H1 (cell line): ENCODE measurements around the gene TTC23. TPM values are rescaled to one million over a fixed set of nuclear protein-coding genes. Genes with fewer than 3 reads are reported as not detected.

Experiments
- CEBPB ChIP-seq: IDR thresholded peaks from 2 replicates; pipeline ENCODE4 v1.6.1; 2012; ENCODE audit warnings: low read depth, low read length
- CHD2 ChIP-seq: IDR thresholded peaks from 2 replicates; pipeline ENCODE4 v1.6.1; 2012; ENCODE audit warnings: low read length, improper control_type of control experiment
- CREB1 ChIP-seq: IDR thresholded peaks from 2 replicates; pipeline ENCODE4 v1.6.1; 2012; ENCODE audit warnings: inconsistent platforms
- POLR2A ChIP-seq, 2 experiments: IDR thresholded peaks; 1 replicate in 1 of 2; 2 replicates in 1 of 2; pipeline ENCODE4 v1.6.1; 2011; ENCODE audit warnings: low read depth in 2 of 2, low read length in 2 of 2, mild to moderate bottlenecking in 2 of 2; ENCODE audit errors: control extremely low read depth in 1 of 2
- POU5F1 ChIP-seq: IDR thresholded peaks from 2 replicates; pipeline ENCODE4 v1.6.1; 2011; ENCODE audit warnings: low read depth, mild to moderate bottlenecking, low read length, moderate library complexity
- RAD21 ChIP-seq, 2 experiments: IDR thresholded peaks in 1 of 2; conservative IDR thresholded peaks in 1 of 2; 2 replicates each; pipeline ENCODE4 v1.6.1; 2011; ENCODE audit warnings: low read depth in 2 of 2, low read length in 2 of 2, improper control_type of control experiment in 1 of 2, inconsistent platforms in 1 of 2, mild to moderate bottlenecking in 1 of 2, moderate library complexity in 1 of 2
- RBBP5 ChIP-seq: IDR thresholded peaks from 2 replicates; pipeline ENCODE4 v1.7.1; 2012; ENCODE audit warnings: low read depth, mild to moderate bottlenecking, inconsistent platforms, low read length, moderate library complexity, borderline replicate concordance
- RXRA ChIP-seq: IDR thresholded peaks from 2 replicates; pipeline ENCODE4 v1.6.1; 2011; ENCODE audit warnings: low read depth, mild to moderate bottlenecking, low read length, moderate library complexity; ENCODE audit not compliant: insufficient read depth
- SIRT6 ChIP-seq: IDR thresholded peaks from one replicate; pipeline ENCODE4 v1.7.1; 2012; ENCODE audit warnings: low read length, inconsistent platforms
- SP4 ChIP-seq: IDR thresholded peaks from 2 replicates; pipeline ENCODE4 v1.6.1; 2012; ENCODE audit warnings: low read length, inconsistent platforms
- SRF ChIP-seq: IDR thresholded peaks from 2 replicates; pipeline ENCODE4 v1.6.1; 2011; ENCODE audit warnings: mild to moderate bottlenecking, low read depth, low read length, moderate library complexity
- TBP ChIP-seq: IDR thresholded peaks from 2 replicates; pipeline ENCODE4 v1.6.1; 2011; ENCODE audit warnings: low read depth, low read length, improper control_type of control experiment
- TCF12 ChIP-seq: IDR thresholded peaks from 2 replicates; pipeline ENCODE4 v1.6.1; 2011; ENCODE audit warnings: low read depth, mild to moderate bottlenecking, low read length
- polyA plus RNA-seq, 7 experiments: library from polyadenylated mRNA; depleted of rRNA in 3 of 7; stranded (reverse) in 5 of 7; unstranded in 2 of 7; fragments of >200 nt in 5 of 7; fragments of 200-250 nt in 2 of 7; gene quantifications; 1 replicate in 5 of 7; 2 replicates in 1 of 7; 4 replicates in 1 of 7; pipeline versions ENCODE4 v1.2.1 to v1.2.3, GENCODE V29; 2011 to 2013; ENCODE audit warnings: missing spikeins in 2 of 7, mixed read lengths in 2 of 7
- total RNA-seq: library from RNA; stranded (reverse); fragmentation: NEBNext Ultra II Directional; extraction: Animal tissue kit (Norgen Biotek cat#: 25700); gene quantifications from 2 replicates; pipeline ENCODE4 v1.2.1, GENCODE V29; 2021

TTC23 gene
- total and polyA plus RNA-seq, 2 of the 8 experiments (the other 6 are each of a cell fraction or from before 2014, with no cell fraction given), result 4.8 to 23.0 TPM

- TF ChIP-seq RBBP5 (0 out of 2 replicates have a peak, but pooled peaks have one; percentile 57), POLR2A (IDR thresholded peaks at IDR 0.05; ENCODE audit: control extremely low read depth in 1 of 2, low read depth in 2 of 2, low read length in 2 of 2) (no peak), RAD21 (IDR thresholded peaks at IDR 0.05 in 1 of 2, conservative IDR thresholded peaks at IDR 0.05 in 1 of 2; ENCODE audit: low read depth in 2 of 2, low read length in 2 of 2) (peak; percentile 26 to 27; a peak in 3 of 4 replicates), RXRA (no peak), SIRT6 (no peak), CREB1 (peak; percentile 47; the same call in 1 of the 2 replicates), POU5F1 (no peak), CEBPB (no peak), TCF12 (0 out of 2 replicates have a peak, but pooled peaks have one; percentile 46), CHD2 (no peak), SP4 (no peak), SRF (no peak), TBP (no peak)
Observed at GRCh38 chr15:99105514-99106341, 143.7 kb downstream of the TTC23 start (continued).
